ENCODE data around the gene MEST.

DNA sequence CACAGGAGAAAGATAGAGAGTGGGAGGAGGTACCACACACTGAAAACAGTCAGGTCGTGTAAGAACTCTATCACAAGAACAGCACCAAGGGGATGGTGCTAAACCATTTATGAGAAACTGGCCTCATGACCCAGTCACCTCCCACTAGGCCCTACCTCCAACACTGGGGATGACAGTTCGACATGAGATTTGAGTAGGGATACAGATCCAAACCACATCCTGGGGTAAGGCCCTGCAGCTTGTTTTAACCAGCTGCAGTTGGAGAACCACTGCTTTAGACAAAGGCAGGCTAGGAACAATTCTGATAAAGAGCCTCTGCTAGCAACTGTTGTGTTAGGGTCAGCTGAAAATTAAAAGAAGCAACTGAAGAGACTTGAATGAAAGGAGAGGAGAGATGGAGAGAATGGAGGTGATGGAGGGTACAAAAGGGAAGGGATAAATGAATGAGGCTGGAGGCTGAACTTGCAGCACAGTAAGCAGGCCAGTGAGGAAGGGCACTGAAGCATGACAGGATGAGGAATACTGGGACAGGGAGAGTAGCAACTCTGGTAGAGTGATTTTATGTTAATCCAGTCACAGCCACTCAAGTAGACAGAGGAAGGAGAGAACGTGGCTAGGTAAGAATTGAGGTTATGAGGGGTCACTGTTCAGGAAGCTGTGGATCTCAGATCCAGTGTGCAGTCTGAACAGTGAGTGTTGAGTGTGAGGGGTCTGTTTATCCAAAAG lies 23.6 kb downstream of the MEST start:
- TF ChIP-seq POLR2A (IDR thresholded peaks at IDR 0.05), result no peak
- TF ChIP-seq CTCF (IDR thresholded peaks at IDR 0.05), result no peak
